IPS DF 6.9 (cell line): ENCODE measurements around the gene ALKBH7.
A peak's percentile ranks its signal among the peaks of the same experiment; 100 is the strongest.
"Not testable (repeated sequence)": the region's sequence is repeated elsewhere in the genome, so short reads cannot be mapped to it uniquely, and the experiment has no call there.

ENCODE experiments used
- DNase-seq: peaks from one replicate; pipeline ENCODE4 v3.0.0-alpha.2; 2013; ENCODE audit warnings: low read depth, low spot score
- H3K27ac ChIP-seq: one replicate; pipeline ENCODE4 v1.5.1; 2013; ENCODE audit warnings: low read length, control low read depth
- H3K27me3 ChIP-seq: 2 replicates; pipeline ENCODE4 v1.6.1; 2013; ENCODE audit warnings: mild to moderate bottlenecking, low read length; ENCODE audit not compliant: control insufficient read depth, insufficient read depth
- H3K36me3 ChIP-seq: 2 replicates; pipeline ENCODE4 v1.6.1; 2013; ENCODE audit warnings: low read length; ENCODE audit not compliant: control insufficient read depth, insufficient read depth
- H3K4me1 ChIP-seq: 2 replicates; pipeline ENCODE4 v1.6.1; 2013; ENCODE audit warnings: low read length; ENCODE audit not compliant: control insufficient read depth, insufficient read depth
- H3K4me3 ChIP-seq: 2 replicates; pipeline ENCODE4 v1.5.1; 2013; ENCODE audit warnings: mild to moderate bottlenecking, low read length
- H3K9me3 ChIP-seq: 2 replicates; pipeline ENCODE4 v1.6.1; 2013; ENCODE audit warnings: low read length, inconsistent platforms; ENCODE audit not compliant: control insufficient read depth, insufficient read depth
- WGBS: extraction: QIAGEN DNeasy Blood & Tissue Kit; methylation state at CpG from one replicate; pipeline ENCODE4 v1.1.7; 2013; ENCODE audit warnings: mixed read lengths, missing lambda C conversion rate; ENCODE audit not compliant: insufficient read length, insufficient coverage; 5-methylcytosine and 5-hydroxymethylcytosine counted together

ALKBH7 gene, protein sequence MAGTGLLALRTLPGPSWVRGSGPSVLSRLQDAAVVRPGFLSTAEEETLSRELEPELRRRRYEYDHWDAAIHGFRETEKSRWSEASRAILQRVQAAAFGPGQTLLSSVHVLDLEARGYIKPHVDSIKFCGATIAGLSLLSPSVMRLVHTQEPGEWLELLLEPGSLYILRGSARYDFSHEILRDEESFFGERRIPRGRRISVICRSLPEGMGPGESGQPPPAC

DNA sequence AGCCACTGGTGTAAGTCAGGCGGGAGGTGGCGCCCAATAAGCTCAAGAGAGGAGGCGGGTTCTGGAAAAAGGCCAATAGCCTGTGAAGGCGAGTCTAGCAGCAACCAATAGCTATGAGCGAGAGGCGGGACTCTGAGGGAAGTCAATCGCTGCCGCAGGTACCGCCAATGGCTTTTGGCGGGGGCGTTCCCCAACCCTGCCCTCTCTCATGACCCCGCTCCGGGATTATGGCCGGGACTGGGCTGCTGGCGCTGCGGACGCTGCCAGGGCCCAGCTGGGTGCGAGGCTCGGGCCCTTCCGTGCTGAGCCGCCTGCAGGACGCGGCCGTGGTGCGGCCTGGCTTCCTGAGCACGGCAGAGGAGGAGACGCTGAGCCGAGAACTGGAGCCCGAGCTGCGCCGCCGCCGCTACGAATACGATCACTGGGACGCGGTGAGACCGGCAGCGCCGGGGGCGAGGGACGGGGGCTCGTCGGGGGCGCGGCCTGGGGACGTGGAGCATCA, at the start of gene ALKBH7:
Gene ALKBH7, plus strand, starts transcription at position 201 of the 502 bp plus-strand sequence. Its CDS starts 27 bp downstream, at position 228.
- Histone ChIP-seq H3K36me3 (peaks cover 7% of the 10 kb centered on the region), H3K4me3 (peak within 1 kb of the TSS; percentile 97)
- peak; percentile 98 for DNase-seq

DNA sequence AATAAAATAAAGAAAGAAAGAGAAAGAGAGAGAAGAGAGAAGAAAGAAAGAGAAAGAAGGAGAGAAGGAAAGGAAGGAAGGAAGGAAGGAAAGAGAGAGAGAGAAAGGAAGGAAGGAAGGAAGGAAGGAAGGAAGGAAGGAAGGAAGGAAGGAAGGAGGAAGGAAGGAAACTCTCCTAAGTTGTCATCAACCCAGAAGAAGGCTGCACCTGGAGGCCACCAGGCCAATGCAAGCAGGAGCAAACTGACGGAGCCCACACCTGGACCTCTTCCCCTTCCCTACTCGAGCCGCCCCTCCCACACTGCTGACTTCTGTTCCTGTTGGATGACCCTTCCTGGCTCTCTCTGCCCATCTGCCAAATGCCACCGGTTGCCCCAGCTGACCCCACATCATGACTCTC, 47.8 kb upstream of the ALKBH7 start:
- Histone ChIP-seq H3K9me3 (no peaks in the 10 kb centered on the region), H3K27ac (no peak overlapping the region), H3K27me3 (no peaks in the 10 kb centered on the region), H3K4me3 (no peak overlapping the region), H3K4me1 (no peaks in the 10 kb centered on the region), H3K36me3 (no peaks in the 10 kb centered on the region)
- no CpG with 5 or more reads among the region's 4 CpGs for WGBS
- no peak for DNase-seq

More for the DNA sequence above, at the start of gene ALKBH7:
- H3K9me3 ChIP-seq: no peaks in the 10 kb centered on the region
- peaks cover 2% of the 10 kb centered on the region for H3K4me1 ChIP-seq
- no CpG with 5 or more reads among the region's 47 CpGs for WGBS
- no peaks in the 10 kb centered on the region for H3K27me3 ChIP-seq
- H3K27ac ChIP-seq: no peak within 1 kb of the TSS

DNA sequence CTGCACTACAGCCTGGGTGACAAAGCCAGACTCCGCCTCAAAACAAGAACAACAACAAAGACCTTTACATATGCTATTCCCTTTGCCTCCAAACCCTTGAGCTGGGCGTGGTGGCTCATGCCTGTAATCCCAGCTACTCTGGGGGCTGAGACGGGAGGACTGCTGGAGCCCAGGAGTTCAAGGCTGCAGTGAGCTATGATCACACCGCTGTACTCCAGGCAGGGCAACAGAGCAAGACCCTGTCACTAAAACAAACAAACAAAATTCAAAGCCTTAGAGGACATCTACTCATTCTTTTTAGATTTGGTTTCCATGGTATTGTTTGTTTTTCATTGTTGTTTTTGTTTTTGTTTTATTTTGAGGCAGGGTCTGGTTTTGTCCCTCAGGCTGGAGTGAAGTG, 47.0 kb upstream of the ALKBH7 start:
- no peak overlapping the region for H3K4me3 ChIP-seq
- no peaks in the 10 kb centered on the region for H3K4me1 ChIP-seq
- H3K9me3 ChIP-seq: no peaks in the 10 kb centered on the region
- H3K27ac ChIP-seq: no peak overlapping the region
- DNase-seq: no peak
- no peaks in the 10 kb centered on the region for H3K27me3 ChIP-seq
- no CpG with 5 or more reads among the region's 4 CpGs for WGBS
- H3K36me3 ChIP-seq: no peaks in the 10 kb centered on the region

DNA sequence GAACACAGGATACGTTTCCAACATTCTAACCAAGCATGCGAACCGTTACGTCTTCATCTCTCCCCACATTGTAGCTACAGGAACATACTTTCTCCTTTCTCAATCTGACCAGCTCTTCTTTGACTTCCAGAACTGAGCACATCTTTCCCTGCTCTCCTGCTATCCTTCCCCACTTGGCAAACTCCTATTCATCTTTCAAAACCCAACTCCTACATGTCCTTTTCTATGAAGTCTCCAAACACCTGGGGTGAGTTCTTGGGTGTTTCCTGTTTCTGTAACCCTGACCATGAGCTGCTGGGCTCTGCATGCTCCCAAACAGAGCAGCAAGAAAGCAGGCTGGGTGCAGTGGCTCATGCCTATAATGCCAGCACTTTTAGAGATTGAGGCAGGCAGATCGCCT, 45.8 kb upstream of the ALKBH7 start:
- no peaks in the 10 kb centered on the region for H3K36me3 ChIP-seq
- DNase-seq: no peak
- no peak overlapping the region for H3K27ac ChIP-seq
- H3K9me3 ChIP-seq: no peaks in the 10 kb centered on the region
- WGBS: no CpG with 5 or more reads among the region's 5 CpGs
- no peak overlapping the region for H3K4me3 ChIP-seq
- no peaks in the 10 kb centered on the region for H3K27me3 ChIP-seq
- no peaks in the 10 kb centered on the region for H3K4me1 ChIP-seq

DNA sequence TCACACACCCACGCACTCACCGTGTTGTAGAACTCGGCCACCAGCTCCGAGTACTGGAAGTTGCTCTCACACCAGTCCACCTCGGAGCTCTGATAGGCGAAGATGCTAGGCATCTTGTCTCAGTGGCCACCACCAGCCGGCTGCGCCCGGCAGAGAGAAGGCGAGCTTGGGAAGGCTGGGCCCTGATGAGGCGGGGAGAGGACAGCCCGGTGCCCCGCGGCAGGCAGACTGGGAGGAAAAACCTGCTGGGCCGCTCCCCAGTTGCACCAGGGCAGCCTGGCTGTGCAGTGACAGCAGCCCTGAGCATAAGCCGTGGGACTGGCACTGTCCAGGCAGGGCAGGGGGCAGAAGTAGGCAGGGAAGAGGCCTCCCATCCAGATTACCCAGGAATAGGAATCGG, 39.2 kb upstream of the ALKBH7 start, which contains the start of gene ACER1:
Gene ACER1, minus strand, starts transcription at position 174 of the 400 bp plus-strand sequence. Its CDS starts 61 bp downstream, at position 113.
- no peak within 1 kb of the TSS for H3K4me3 ChIP-seq
- no peaks in the 10 kb centered on the region for H3K36me3 ChIP-seq
- H3K9me3 ChIP-seq: no peaks in the 10 kb centered on the region
- no peaks in the 10 kb centered on the region for H3K27me3 ChIP-seq
- no CpG with 5 or more reads among the region's 17 CpGs for WGBS
- no peaks in the 10 kb centered on the region for H3K4me1 ChIP-seq
- no peak within 1 kb of the TSS for H3K27ac ChIP-seq
- no peak for DNase-seq

DNA sequence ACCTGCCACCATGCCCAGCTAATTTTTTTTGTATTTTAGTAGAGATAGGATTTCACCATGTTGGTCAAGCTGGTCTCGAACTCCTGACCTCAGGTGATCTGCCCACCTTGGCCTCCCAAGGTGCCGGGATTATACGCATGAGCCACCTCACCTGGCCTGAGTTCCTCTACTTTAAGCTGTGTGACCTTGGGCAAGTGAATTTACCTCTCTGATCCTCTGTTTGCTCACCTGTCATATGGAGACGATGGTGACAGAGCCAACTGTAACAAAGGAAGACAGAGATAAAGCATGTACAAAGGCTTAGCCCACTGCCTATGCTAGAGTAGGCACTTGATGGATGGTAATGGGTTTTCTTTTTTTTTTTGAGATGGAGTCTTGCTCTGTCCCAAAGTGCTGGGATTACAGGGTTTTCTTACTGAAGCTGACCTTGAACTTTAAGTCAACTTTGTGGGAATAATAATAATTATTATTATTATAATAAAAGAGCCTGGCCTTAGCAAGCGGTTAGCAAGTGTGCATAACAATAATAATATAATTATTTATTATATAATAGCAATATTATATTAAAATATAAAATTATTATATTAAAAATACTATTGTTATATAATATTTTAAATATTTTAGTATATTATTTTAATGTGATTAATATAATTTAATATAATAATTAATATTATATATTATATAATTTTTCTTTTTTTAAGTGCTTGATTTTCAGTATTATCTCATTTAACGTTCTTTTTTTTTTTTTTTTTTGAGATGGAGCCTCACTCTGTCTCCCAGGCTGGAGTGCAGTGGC, 37.9 kb upstream of the ALKBH7 start:
- WGBS: no CpG with 5 or more reads among the region's 6 CpGs
- H3K4me3 ChIP-seq: no peak overlapping the region
- no peaks in the 10 kb centered on the region for H3K4me1 ChIP-seq
- DNase-seq: no peak
- H3K36me3 ChIP-seq: no peaks in the 10 kb centered on the region
- H3K27ac ChIP-seq: no peak overlapping the region
- H3K27me3 ChIP-seq: no peaks in the 10 kb centered on the region
- no peaks in the 10 kb centered on the region for H3K9me3 ChIP-seq

DNA sequence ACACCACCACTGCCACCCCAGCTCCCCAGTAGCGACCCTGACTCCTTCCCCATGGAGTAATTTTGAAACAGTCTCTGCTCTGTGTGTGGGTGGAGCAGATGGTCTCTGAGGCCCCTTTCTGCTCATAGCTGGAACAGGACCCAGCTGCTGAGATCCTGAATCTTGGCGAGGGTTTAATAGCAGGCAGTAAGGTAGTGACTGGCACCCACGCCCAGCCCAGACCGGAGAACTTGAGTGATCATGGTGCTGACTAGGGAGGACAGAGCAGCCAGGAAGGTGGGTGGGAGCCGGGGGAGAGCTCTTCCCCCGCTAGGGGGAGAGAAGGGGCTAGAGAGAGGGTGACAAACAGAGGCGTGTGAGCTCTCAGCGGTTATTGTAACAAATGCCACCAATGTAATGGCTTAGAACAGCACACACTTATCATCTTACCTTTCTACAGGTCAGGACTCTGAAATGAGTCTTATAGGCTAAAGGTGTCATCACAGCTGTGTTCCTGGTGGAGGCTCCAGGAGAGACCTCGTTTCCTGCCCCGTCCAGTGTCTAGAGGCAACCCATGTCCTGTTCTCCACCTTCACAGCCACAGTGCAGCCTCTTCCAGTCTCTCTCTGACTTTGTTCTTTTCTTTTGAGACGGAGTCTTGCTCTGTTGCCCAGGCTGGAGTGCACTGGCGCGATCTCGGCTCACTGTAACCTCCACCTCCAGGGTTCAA, 31.9 kb upstream of the ALKBH7 start:
- Histone ChIP-seq H3K9me3 (no peaks in the 10 kb centered on the region), H3K36me3 (no peaks in the 10 kb centered on the region), H3K27ac (no peak overlapping the region), H3K27me3 (no peaks in the 10 kb centered on the region), H3K4me1 (no peaks in the 10 kb centered on the region), H3K4me3 (no peak overlapping the region)
- no CpG with 5 or more reads among the region's 14 CpGs for WGBS
- DNase-seq: no peak

DNA sequence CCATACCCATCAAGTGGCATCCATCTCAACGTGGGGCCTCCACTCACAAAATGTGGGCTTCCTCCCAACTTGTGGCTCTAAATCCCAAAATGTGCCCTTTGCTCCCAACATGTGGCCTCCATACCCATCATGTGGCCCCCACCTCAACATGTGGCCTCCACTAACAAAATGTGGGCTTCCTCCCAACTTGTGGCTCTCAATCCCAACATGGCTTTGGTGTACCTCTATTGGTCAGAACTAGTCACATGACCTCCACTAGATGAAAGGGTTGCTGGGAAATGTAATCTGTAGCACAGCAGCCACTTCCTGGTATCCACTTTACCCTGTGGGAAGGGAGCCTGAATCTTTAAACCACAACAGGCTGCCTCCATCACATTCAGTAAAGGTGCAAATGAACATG, 29.1 kb upstream of the ALKBH7 start:
- no peak for DNase-seq
- no peaks in the 10 kb centered on the region for H3K9me3 ChIP-seq
- no CpG with 5 or more reads among the region's 1 CpG for WGBS
- no peak overlapping the region for H3K27ac ChIP-seq
- H3K36me3 ChIP-seq: no peaks in the 10 kb centered on the region
- no peak overlapping the region for H3K4me3 ChIP-seq
- H3K4me1 ChIP-seq: no peaks in the 10 kb centered on the region
- no peaks in the 10 kb centered on the region for H3K27me3 ChIP-seq

DNA sequence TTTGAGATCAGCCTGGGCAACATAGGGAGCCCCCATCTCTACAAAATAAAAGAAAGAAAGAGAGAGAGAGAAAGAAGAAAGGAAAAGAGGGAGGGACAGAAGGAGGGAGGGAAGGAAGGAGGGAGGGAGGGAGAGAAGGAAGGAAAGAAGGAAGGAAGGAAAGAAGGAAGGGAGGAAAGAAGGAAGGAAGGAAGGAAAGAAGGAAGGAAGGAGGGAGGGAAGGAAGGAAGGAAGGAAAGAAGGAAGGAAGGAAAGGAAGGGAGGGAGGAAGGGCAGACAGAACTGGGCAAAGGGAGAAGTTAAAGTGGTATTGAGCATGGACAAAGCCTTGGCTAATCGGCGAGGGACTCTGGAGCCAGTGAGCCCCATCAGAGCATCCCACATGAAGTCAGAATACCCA, 23.3 kb upstream of the ALKBH7 start:
- DNase-seq, H3K36me3 ChIP-seq, H3K9me3 ChIP-seq, H3K27ac ChIP-seq, H3K4me1 ChIP-seq, H3K4me3 ChIP-seq, H3K27me3 ChIP-seq: not testable (repeated sequence)
- no CpG with 5 or more reads among the region's 2 CpGs for WGBS

DNA sequence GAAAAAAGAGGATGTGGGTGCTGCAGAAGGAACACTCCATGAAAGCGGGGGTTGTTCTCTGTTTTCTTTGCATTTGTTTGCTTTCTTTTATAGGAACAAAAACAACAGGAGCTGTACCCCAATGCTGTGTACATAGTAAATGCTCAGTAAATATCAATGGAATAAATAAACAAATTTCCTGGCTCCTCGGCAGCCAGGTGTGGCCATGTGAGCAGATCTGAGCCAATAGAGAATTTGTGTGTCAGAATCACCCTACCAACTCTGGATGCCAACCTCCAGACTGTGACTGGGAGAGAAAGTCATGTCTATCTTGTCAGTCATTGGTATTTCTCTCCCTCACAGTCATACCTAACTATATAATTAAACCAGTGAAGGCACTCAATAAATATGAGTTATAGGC, 21.9 kb upstream of the ALKBH7 start:
- Histone ChIP-seq H3K4me1 (no peaks in the 10 kb centered on the region), H3K36me3 (no peaks in the 10 kb centered on the region), H3K27me3 (no peaks in the 10 kb centered on the region), H3K9me3 (no peaks in the 10 kb centered on the region), H3K4me3 (no peak overlapping the region), H3K27ac (no peak overlapping the region)
- DNase-seq: no peak
- WGBS: no CpG with 5 or more reads among the region's 2 CpGs
